Fibroblast of lung (primary cell): ENCODE results near the gene PKDCC. TPM values are rescaled to one million over a fixed set of nuclear protein-coding genes. Genes with fewer than 3 reads are reported as not detected.

Experiments used
- DNase-seq, 2 donors: peaks; one replicate each; pipeline versions ENCODE4 v3.0.0 to v3.0.0-alpha.2; 2010; ENCODE audit warnings: low read depth in 2 of 2
- H2AFZ ChIP-seq: 2 replicates; pipeline ENCODE4 v1.5.1; 2012; ENCODE audit warnings: low read length, control low read depth, inconsistent platforms
- H3K27ac ChIP-seq: 2 replicates; pipeline ENCODE4 v1.5.1; 2011; ENCODE audit warnings: low read length, control low read depth; ENCODE audit not compliant: insufficient read depth
- H3K27me3 ChIP-seq: 2 replicates; pipeline ENCODE4 v1.5.1; 2011; ENCODE audit warnings: mild to moderate bottlenecking, low read length; ENCODE audit not compliant: control insufficient read depth, insufficient read depth
- H3K36me3 ChIP-seq: 2 replicates; pipeline ENCODE4 v1.5.1; 2011; ENCODE audit warnings: low read length; ENCODE audit not compliant: control insufficient read depth, insufficient read depth
- H3K4me1 ChIP-seq: 2 replicates; pipeline ENCODE4 v1.5.1; 2011; ENCODE audit warnings: low read length; ENCODE audit not compliant: control insufficient read depth, insufficient read depth; ENCODE audit errors: extremely low read depth
- H3K4me2 ChIP-seq: 2 replicates; pipeline ENCODE4 v1.5.1; 2011; ENCODE audit warnings: low read length, control low read depth; ENCODE audit not compliant: insufficient read depth; ENCODE audit errors: extremely low read depth
- H3K4me3 ChIP-seq, 4 experiments: fragments of 200-600 bp in 1 of 4; sonication (generic) in 1 of 4; replicated peaks in 1 of 4; 2 replicates each; pipeline ENCODE4 v1.5.1; 2011 to 2016; ENCODE audit warnings: low read length in 4 of 4, low read depth in 3 of 4, mild to moderate bottlenecking in 3 of 4, control low read depth in 2 of 4, inconsistent platforms in 1 of 4, mixed read lengths in 1 of 4; ENCODE audit not compliant: insufficient read depth in 1 of 4; ENCODE audit errors: control extremely low read depth in 1 of 4
- H3K79me2 ChIP-seq: 2 replicates; pipeline ENCODE4 v1.5.1; 2012; ENCODE audit warnings: mild to moderate bottlenecking, low read length, inconsistent platforms; ENCODE audit not compliant: control insufficient read depth, insufficient read depth
- H3K9ac ChIP-seq: 2 replicates; pipeline ENCODE4 v1.5.1; 2011; ENCODE audit warnings: mild to moderate bottlenecking, low read length, control low read depth; ENCODE audit not compliant: insufficient read depth
- H3K9me3 ChIP-seq: 2 replicates; pipeline ENCODE4 v1.5.1; 2012; ENCODE audit warnings: low read depth, low read length; ENCODE audit not compliant: control insufficient read depth, insufficient read depth
- H4K20me1 ChIP-seq: 2 replicates; pipeline ENCODE4 v1.5.1; 2011; ENCODE audit warnings: low read length; ENCODE audit not compliant: control insufficient read depth, insufficient read depth; ENCODE audit errors: extremely low read depth
- EZH2 ChIP-seq: IDR thresholded peaks from 2 replicates; pipeline ENCODE4 v1.5.1; 2012; ENCODE audit warnings: low read length, control low read depth, mild to moderate bottlenecking; ENCODE audit errors: missing control alignments
- polyA plus RNA-seq, 2 donors: library from polyadenylated mRNA; depleted of rRNA in 1 of 2; stranded (reverse) in 1 of 2; unstranded in 1 of 2; fragments of >200 nt; gene quantifications; 2 replicates each; pipeline ENCODE4 v1.2.1, GENCODE V29; 2011 to 2012; ENCODE audit warnings: missing spikeins in 1 of 2
- total RNA-seq: library from RNA; depleted of rRNA; stranded (reverse); fragments of >200 nt; gene quantifications from 2 replicates; pipeline ENCODE4 v1.2.1, GENCODE V29; 2014
- TF ChIP-seq, protein P1 (sequence below), 2 donors: IDR thresholded peaks in 1 of 2; conservative IDR thresholded peaks in 1 of 2; 1 replicate in 1 of 2; 2 replicates in 1 of 2; pipeline ENCODE4 v1.5.1; 2011 to 2012; ENCODE audit warnings: low read length in 2 of 2, control low read depth in 1 of 2, inconsistent platforms in 1 of 2, low read depth in 1 of 2, mild to moderate bottlenecking in 1 of 2

PKDCC gene
- total and polyA plus RNA-seq, 2 donors (not counting 1 experiment from before 2014, with no cell fraction given) = 48.4 to 63.9 TPM

DNA sequence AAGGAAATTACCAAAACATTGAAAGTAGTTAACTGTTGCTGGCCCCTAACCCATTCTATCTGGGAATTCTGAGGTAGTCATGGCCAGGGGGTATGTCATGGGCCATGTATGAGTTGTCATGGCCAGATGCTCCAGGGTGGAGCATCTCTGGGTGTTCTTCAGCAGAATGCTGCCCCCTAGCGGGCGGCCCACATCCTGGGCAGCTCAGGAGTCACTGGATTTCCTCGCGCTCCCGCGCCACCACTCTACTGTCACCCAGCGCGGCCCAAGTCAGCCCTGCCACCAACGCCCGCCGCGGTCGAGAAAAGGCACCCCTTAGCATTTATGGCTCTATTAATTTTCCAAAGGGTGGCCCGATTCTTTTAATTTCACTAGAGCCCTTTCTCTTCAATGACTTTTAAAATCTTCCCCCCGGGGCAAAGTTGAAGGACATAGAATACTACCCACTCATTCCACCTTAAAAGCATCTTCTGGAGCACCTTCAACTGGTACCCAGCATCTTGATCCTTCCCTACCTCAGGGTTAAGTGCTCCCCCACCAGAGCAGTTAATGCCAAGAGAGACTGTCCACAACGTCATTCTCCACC is 41.6 kb downstream of the PKDCC start:
- H3K27ac ChIP-seq = no peak overlapping the region
- no peak overlapping the region for H3K9ac ChIP-seq
- TF ChIP-seq, protein P1, sequence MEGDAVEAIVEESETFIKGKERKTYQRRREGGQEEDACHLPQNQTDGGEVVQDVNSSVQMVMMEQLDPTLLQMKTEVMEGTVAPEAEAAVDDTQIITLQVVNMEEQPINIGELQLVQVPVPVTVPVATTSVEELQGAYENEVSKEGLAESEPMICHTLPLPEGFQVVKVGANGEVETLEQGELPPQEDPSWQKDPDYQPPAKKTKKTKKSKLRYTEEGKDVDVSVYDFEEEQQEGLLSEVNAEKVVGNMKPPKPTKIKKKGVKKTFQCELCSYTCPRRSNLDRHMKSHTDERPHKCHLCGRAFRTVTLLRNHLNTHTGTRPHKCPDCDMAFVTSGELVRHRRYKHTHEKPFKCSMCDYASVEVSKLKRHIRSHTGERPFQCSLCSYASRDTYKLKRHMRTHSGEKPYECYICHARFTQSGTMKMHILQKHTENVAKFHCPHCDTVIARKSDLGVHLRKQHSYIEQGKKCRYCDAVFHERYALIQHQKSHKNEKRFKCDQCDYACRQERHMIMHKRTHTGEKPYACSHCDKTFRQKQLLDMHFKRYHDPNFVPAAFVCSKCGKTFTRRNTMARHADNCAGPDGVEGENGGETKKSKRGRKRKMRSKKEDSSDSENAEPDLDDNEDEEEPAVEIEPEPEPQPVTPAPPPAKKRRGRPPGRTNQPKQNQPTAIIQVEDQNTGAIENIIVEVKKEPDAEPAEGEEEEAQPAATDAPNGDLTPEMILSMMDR (conservative IDR thresholded peaks at IDR 0.05 in 1 of 2, IDR thresholded peaks at IDR 0.05 in 1 of 2; ENCODE audit: low read depth in 1 of 2, low read length in 2 of 2) = peak; percentile 38 to 51
- no peak for TF ChIP-seq EZH2
- H3K4me2 ChIP-seq = no peak overlapping the region
- H4K20me1 ChIP-seq = no peaks in the 10 kb centered on the region
- no peaks in the 10 kb centered on the region for H3K36me3 ChIP-seq
- H2AFZ ChIP-seq = no peak overlapping the region
- peaks cover 2% of the 10 kb centered on the region for H3K4me1 ChIP-seq
- H3K79me2 ChIP-seq = no peaks in the 10 kb centered on the region
- no peak overlapping the region for H3K4me3 ChIP-seq
- H3K27me3 ChIP-seq = no peaks in the 10 kb centered on the region
- DNase-seq = peak; percentile 25 to 57
- no peaks in the 10 kb centered on the region for H3K9me3 ChIP-seq

DNA sequence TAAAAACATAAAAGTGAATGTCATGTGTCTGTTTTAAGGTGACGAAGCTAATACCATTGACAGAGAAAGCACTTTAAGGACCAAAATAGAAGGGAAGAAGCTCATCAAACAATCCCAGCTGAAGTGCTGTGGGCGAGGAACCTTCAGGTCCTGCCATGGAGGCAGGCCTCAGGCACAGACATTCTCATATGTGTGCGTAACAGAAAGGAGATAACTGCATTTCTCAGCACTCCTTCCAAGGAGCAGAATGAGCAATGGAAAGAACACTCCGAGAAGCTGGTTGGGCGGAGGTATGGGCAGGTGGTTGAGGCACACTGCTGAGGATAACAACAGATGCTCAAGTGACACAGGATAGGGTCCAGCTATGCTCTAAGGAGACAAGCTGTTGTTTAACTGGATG is 42.4 kb downstream of the PKDCC start:
- no peak overlapping the region for H2AFZ ChIP-seq

DNA sequence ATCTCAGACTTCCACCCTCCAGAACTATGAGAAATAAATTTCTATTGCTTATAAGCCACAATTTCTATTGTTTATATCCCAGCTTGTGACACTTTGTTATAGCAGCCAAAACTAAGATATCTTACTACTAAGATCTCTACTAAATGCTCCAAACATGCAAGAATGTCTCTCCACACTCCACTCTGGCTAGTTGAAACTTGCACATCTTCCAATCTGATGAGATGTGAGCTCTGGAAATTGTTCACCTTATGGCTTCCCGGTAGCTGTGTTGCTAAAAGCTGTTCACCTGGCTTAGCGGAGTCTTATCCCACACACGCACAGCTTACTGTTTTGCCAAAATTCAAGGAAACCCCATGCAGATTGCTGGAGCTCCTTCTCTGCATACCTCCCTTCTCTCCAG is 43.9 kb downstream of the PKDCC start:
- no peaks in the 10 kb centered on the region for H3K36me3 ChIP-seq
- H3K9me3 ChIP-seq = no peaks in the 10 kb centered on the region
- H3K79me2 ChIP-seq = no peaks in the 10 kb centered on the region
- H2AFZ ChIP-seq = no peak overlapping the region
- no peak for TF ChIP-seq EZH2
- TF ChIP-seq, protein P1 (conservative IDR thresholded peaks at IDR 0.05 in 1 of 2, IDR thresholded peaks at IDR 0.05 in 1 of 2; ENCODE audit: low read depth in 1 of 2, low read length in 2 of 2) = no peak
- no peak for DNase-seq
- H3K27me3 ChIP-seq = no peaks in the 10 kb centered on the region
- no peak overlapping the region for H3K4me3 ChIP-seq
- H4K20me1 ChIP-seq = no peaks in the 10 kb centered on the region
- no peak overlapping the region for H3K9ac ChIP-seq
- no peak overlapping the region for H3K4me2 ChIP-seq
- no peak overlapping the region for H3K27ac ChIP-seq
- H3K4me1 ChIP-seq = no peaks in the 10 kb centered on the region

More for the DNA sequence above, 42.4 kb downstream of the PKDCC start:
- Histone ChIP-seq H3K27me3 (no peaks in the 10 kb centered on the region), H3K9me3 (no peaks in the 10 kb centered on the region), H4K20me1 (no peaks in the 10 kb centered on the region), H3K36me3 (no peaks in the 10 kb centered on the region), H3K9ac (no peak overlapping the region), H3K79me2 (no peaks in the 10 kb centered on the region), H3K27ac (no peak overlapping the region), H3K4me3 (no peak overlapping the region), H3K4me2 (no peak overlapping the region), H3K4me1 (no peaks in the 10 kb centered on the region)
- TF ChIP-seq, protein P1 (conservative IDR thresholded peaks at IDR 0.05 in 1 of 2, IDR thresholded peaks at IDR 0.05 in 1 of 2; ENCODE audit: low read depth in 1 of 2, low read length in 2 of 2) = no peak
- no peak for TF ChIP-seq EZH2
- no peak for DNase-seq
